CD4-positive, alpha-beta T cell (primary cell): ENCODE data around the gene CYSRT1. TPM values are rescaled to one million over a fixed set of nuclear protein-coding genes. Genes with fewer than 3 reads are reported as not detected.

ENCODE experiments used
- ATAC-seq: fragments of 200-7000 bp; cut with Tn5 transposase; one replicate; pipeline ENCODE4 v1.10.0; 2022; ENCODE audit warnings: mild to moderate bottlenecking; ENCODE audit not compliant: poor library complexity
- CTCF ChIA-PET: fragments of 350-600 bp; sonication (Branson Sonifier 250); formaldehyde crosslinking; loops from one replicate; lab custom pipeline; 2021; ENCODE audit warnings: antibody characterized with exemption, inconsistent platforms; lab: Charles Lee
- POLR2A ChIA-PET: fragments of 350-600 bp; sonication (Branson Sonifier 250); formaldehyde crosslinking; loops from one replicate; lab custom pipeline; 2021; ENCODE audit warnings: antibody characterized with exemption, inconsistent platforms; lab: Charles Lee
- DNase-seq, 14 experiments: peaks; one replicate each; pipeline ENCODE4 v3.0.0-alpha.2; 2013 to 2020; ENCODE audit warnings: mixed read lengths in 2 of 14
- H3K27ac ChIP-seq, 2 donors: one replicate each; pipeline versions ENCODE4 v1.5.1 to v1.7.0; 2013; ENCODE audit warnings: low read length in 2 of 2, low read depth in 1 of 2, mild to moderate bottlenecking in 1 of 2
- H3K27me3 ChIP-seq, 2 experiments: 1 replicate in 1 of 2; 2 replicates in 1 of 2; pipeline versions ENCODE4 v1.6.1 to v1.7.0; 2013; ENCODE audit warnings: low read length in 2 of 2, control low read depth in 1 of 2, mild to moderate bottlenecking in 1 of 2, moderate library complexity in 1 of 2; ENCODE audit not compliant: insufficient read depth in 2 of 2, control insufficient read depth in 1 of 2
- H3K36me3 ChIP-seq: one replicate; pipeline ENCODE4 v1.6.1; 2013; ENCODE audit warnings: low read length, control low read depth; ENCODE audit not compliant: insufficient read depth
- H3K4me1 ChIP-seq: one replicate; pipeline ENCODE4 v1.6.1; 2013; ENCODE audit warnings: low read length, control low read depth; ENCODE audit not compliant: insufficient read depth
- H3K4me3 ChIP-seq: one replicate; pipeline ENCODE4 v1.5.1; 2013; ENCODE audit warnings: mild to moderate bottlenecking, low read length, moderate library complexity
- H3K9me3 ChIP-seq, 2 experiments: 1 replicate in 1 of 2; 2 replicates in 1 of 2; pipeline versions ENCODE4 v1.6.1 to v1.7.0; 2013; ENCODE audit warnings: low read length in 2 of 2, mild to moderate bottlenecking in 2 of 2, control low read depth in 1 of 2, moderate library complexity in 1 of 2; ENCODE audit not compliant: control insufficient read depth in 1 of 2, insufficient read depth in 1 of 2
- H3K27ac Mint-ChIP-seq: one replicate; pipeline ENCODE4 v1.8.0; 2020; ENCODE audit warnings: mixed read lengths
- H3K27me3 Mint-ChIP-seq: one replicate; pipeline ENCODE4 v1.8.0; 2021; ENCODE audit warnings: mixed read lengths
- H3K36me3 Mint-ChIP-seq: one replicate; pipeline ENCODE4 v1.8.0; 2021; ENCODE audit warnings: low read depth, mixed read lengths
- H3K4me1 Mint-ChIP-seq: one replicate; pipeline ENCODE4 v1.8.0; 2021; ENCODE audit warnings: low read depth, mixed read lengths
- H3K4me3 Mint-ChIP-seq: one replicate; pipeline ENCODE4 v1.8.0; 2020; ENCODE audit warnings: mild to moderate bottlenecking, mixed read lengths
- H3K9me3 Mint-ChIP-seq: one replicate; pipeline ENCODE4 v1.8.0; 2020; ENCODE audit warnings: mixed read lengths
- CTCF ChIP-seq: fragments of 200-600 bp; IDR thresholded peaks from one replicate; pipeline ENCODE4 v1.8.0; 2022; ENCODE audit warnings: antibody characterized with exemption, mild to moderate bottlenecking
- intact Hi-C, 2 experiments: fragments of 100-400 bp; cut with DNase I in 1 of 2; cut with micrococcal nuclease in 1 of 2; formaldehyde crosslinking; loops; one replicate each; pipeline versions ENCODE4 v1.15.1 to v1.9.0; 2023 to 2025; cut with DNase I, micrococcal nuclease
- total RNA-seq, 174 experiments: library from RNA in 2 of 174; stranded (reverse) in 2 of 174; gene quantifications; one replicate each; pipeline ENCODE4 v1.2.3 and lab custom pipeline; 2021 to 2026

CYSRT1 gene
- total RNA-seq, 2 experiments from 2014 or later = 0.33 to 0.42 TPM

- H3K4me3 ChIP-seq = no peak overlapping the region
- intact Hi-C loops = loop anchor here in 1 of 2 experiments (5.0 kb wide), 1 partner anchor 179 kb away; the partner anchor contains the start of gene NPDC1
- TF ChIP-seq CTCF = no peak
- H3K36me3 ChIP-seq = no peaks in the 10 kb centered on the region
- H3K27ac Mint-ChIP-seq = no peak overlapping the region
- peaks cover 0 to 4% of the 10 kb centered on the region in 2 experiments for H3K9me3 ChIP-seq
- H3K27me3 ChIP-seq = peaks cover 3 to 16% of the 10 kb centered on the region in 2 experiments
- ChIA-PET POLR2A (interaction anchor here (1.1 to 4.7 kb wide), 4 partner anchors 15 to 130 kb away, joined by 3 to 46 read pairs (median 7); partner anchors contain the start of gene TUBB4B), CTCF (interaction anchor here (0.8 to 2.5 kb wide), 4 partner anchors 11 to 197 kb away, joined by 3 to 15 read pairs (median 5); no protein-coding TSS in a partner anchor)
- H3K4me1 Mint-ChIP-seq = peaks cover 18% of the 10 kb centered on the region
- H3K36me3 Mint-ChIP-seq = no peaks in the 10 kb centered on the region
- no peaks in the 10 kb centered on the region for H3K9me3 Mint-ChIP-seq
- H3K4me1 ChIP-seq = peaks cover 36% of the 10 kb centered on the region
- ATAC-seq = no peak
- no peak overlapping the region for H3K4me3 Mint-ChIP-seq
- no peak for DNase-seq
- H3K27ac ChIP-seq = no peak overlapping the region
- H3K27me3 Mint-ChIP-seq = peaks cover 5% of the 10 kb centered on the region
Observed at GRCh38 chr9:137225699-137226331, 841 bp downstream of the CYSRT1 start.

- ATAC-seq (no peak), DNase-seq (no peak)
- peaks cover 18% of the 10 kb centered on the region for H3K4me1 Mint-ChIP-seq
- H3K27me3 ChIP-seq = peaks cover 3 to 16% of the 10 kb centered on the region in 2 experiments
- no peak for TF ChIP-seq CTCF
- peaks cover 0 to 4% of the 10 kb centered on the region in 2 experiments for H3K9me3 ChIP-seq
- intact Hi-C loops = loop anchor here (1.0 to 5.0 kb wide), 5 partner anchors 104 to 180 kb away; partner anchors contain the start of gene NPDC1 (in 2 of the 2)
- no peaks in the 10 kb centered on the region for H3K36me3 ChIP-seq
- H3K36me3 Mint-ChIP-seq = no peaks in the 10 kb centered on the region
- H3K27ac Mint-ChIP-seq = no peak overlapping the region
- ChIA-PET CTCF (interaction anchor here (0.6 to 2.5 kb wide), 3 partner anchors 10 to 198 kb away, joined by 3 to 15 read pairs (median 4); no protein-coding TSS in a partner anchor), POLR2A (interaction anchor here (1.3 to 2.4 kb wide), 4 partner anchors 14 to 131 kb away, joined by 4 to 15 read pairs (median 8); partner anchors contain the start of genes TPRN and TUBB4B)
- H3K9me3 Mint-ChIP-seq = no peaks in the 10 kb centered on the region
- no peak overlapping the region for H3K4me3 Mint-ChIP-seq
- peaks cover 5% of the 10 kb centered on the region for H3K27me3 Mint-ChIP-seq
- H3K4me1 ChIP-seq = peaks cover 34% of the 10 kb centered on the region
- H3K27ac ChIP-seq = no peak overlapping the region
- H3K4me3 ChIP-seq = no peak overlapping the region
Observed at GRCh38 chr9:137226338-137227053, 1.5 kb downstream of the CYSRT1 start.
